ENCODE data around the gene SPTY2D1.
A peak's percentile ranks its signal among the peaks of the same experiment; 100 is the strongest.
"Not testable (repeated sequence)": the region's sequence is repeated elsewhere in the genome, so short reads cannot be mapped to it uniquely, and the experiment has no call there.

The SPTY2D1 gene

GRCh38 chr11:18650353-18650752 lies 16.2 kb upstream of the SPTY2D1 start:
- peaks cover 15% of the 10 kb centered on the region for H3K4me1 ChIP-seq (ENCODE audit: low read length)
- no peaks in the 10 kb centered on the region for H3K36me3 ChIP-seq (replicated peaks; ENCODE audit: low read depth, low read length)
- H3K4me3 ChIP-seq (ENCODE audit: low read length), result peak overlapping the region; percentile 75
- H3K9me3 ChIP-seq (ENCODE audit: insufficient read depth, low read length), result no peaks in the 10 kb centered on the region
- H3K4me2 ChIP-seq (ENCODE audit: low read length), result peak overlapping the region; percentile 67
- H3K79me2 ChIP-seq (ENCODE audit: low read length), result no peaks in the 10 kb centered on the region
- H3K9ac ChIP-seq (ENCODE audit: low read length), result no peak overlapping the region
- H3K27ac ChIP-seq (ENCODE audit: low read length), result no peak overlapping the region
- no peaks in the 10 kb centered on the region for H3K27me3 ChIP-seq (ENCODE audit: low read depth, low read length)
- TF ChIP-seq CTCF (IDR thresholded peaks at IDR 0.05; ENCODE audit: low read depth, low read length) (no peak), EZH2phosphoT487 (IDR thresholded peaks at IDR 0.05; ENCODE audit: low read depth) (no peak)
- no peaks in the 10 kb centered on the region for H4K20me1 ChIP-seq (ENCODE audit: insufficient read depth, low read length)
- no peak overlapping the region for H2AFZ ChIP-seq (ENCODE audit: low read depth, low read length)

GRCh38 chr11:18643034-18643433 lies 8.9 kb upstream of the SPTY2D1 start:
- not testable (repeated sequence) for H2AFZ ChIP-seq (ENCODE audit: low read depth, low read length); H3K27ac ChIP-seq (ENCODE audit: low read length); H3K79me2 ChIP-seq (ENCODE audit: low read length); H3K4me3 ChIP-seq (ENCODE audit: low read length); H3K9ac ChIP-seq (ENCODE audit: low read length); H3K4me1 ChIP-seq (ENCODE audit: low read length); H3K9me3 ChIP-seq (ENCODE audit: insufficient read depth, low read length); H3K36me3 ChIP-seq (replicated peaks; ENCODE audit: low read depth, low read length); H3K4me2 ChIP-seq (ENCODE audit: low read length); H4K20me1 ChIP-seq (ENCODE audit: insufficient read depth, low read length)
- H3K27me3 ChIP-seq (ENCODE audit: low read depth, low read length), result peaks cover 18% of the 10 kb centered on the region

GRCh38 chr11:18641677-18642076 lies 7.5 kb upstream of the SPTY2D1 start:
- Histone ChIP-seq H4K20me1 (ENCODE audit: insufficient read depth, low read length) (no peaks in the 10 kb centered on the region), H3K27ac (ENCODE audit: low read length) (no peak overlapping the region), H2AFZ (ENCODE audit: low read depth, low read length) (no peak overlapping the region), H3K27me3 (ENCODE audit: low read depth, low read length) (peaks cover 18% of the 10 kb centered on the region), H3K79me2 (ENCODE audit: low read length) (no peaks in the 10 kb centered on the region), H3K4me1 (ENCODE audit: low read length) (no peaks in the 10 kb centered on the region), H3K36me3 (replicated peaks; ENCODE audit: low read depth, low read length) (no peaks in the 10 kb centered on the region), H3K4me2 (ENCODE audit: low read length) (no peak overlapping the region), H3K9ac (ENCODE audit: low read length) (no peak overlapping the region; the same call in 1 of the 2 replicates), H3K9me3 (ENCODE audit: insufficient read depth, low read length) (no peaks in the 10 kb centered on the region), H3K4me3 (ENCODE audit: low read length) (no peak overlapping the region)
- no peak for TF ChIP-seq CTCF (IDR thresholded peaks at IDR 0.05; ENCODE audit: low read depth, low read length)
- TF ChIP-seq EZH2phosphoT487 (IDR thresholded peaks at IDR 0.05; ENCODE audit: low read depth), result no peak

- no peaks in the 10 kb centered on the region for H3K9me3 ChIP-seq (ENCODE audit: insufficient read depth, low read length)
- 0 out of 2 replicates have a peak overlapping the region, but pooled peaks have one; percentile 34 for H2AFZ ChIP-seq (ENCODE audit: low read depth, low read length)
- no peaks in the 10 kb centered on the region for H3K36me3 ChIP-seq (replicated peaks; ENCODE audit: low read depth, low read length)
- peaks cover 12% of the 10 kb centered on the region for H3K4me1 ChIP-seq (ENCODE audit: low read length)
- no peak for TF ChIP-seq CTCF (IDR thresholded peaks at IDR 0.05; ENCODE audit: low read depth, low read length)
- TF ChIP-seq EZH2phosphoT487 (IDR thresholded peaks at IDR 0.05; ENCODE audit: low read depth), result peak; percentile 60; the same call in 1 of the 2 replicates
- peak overlapping the region; percentile 95 for H3K4me3 ChIP-seq (ENCODE audit: low read length)
- H3K4me2 ChIP-seq (ENCODE audit: low read length), result peak overlapping the region; percentile 99
- H3K27me3 ChIP-seq (ENCODE audit: low read depth, low read length), result peaks cover 3% of the 10 kb centered on the region; the same call in 1 of the 2 replicates
- H4K20me1 ChIP-seq (ENCODE audit: insufficient read depth, low read length), result peaks cover 43% of the 10 kb centered on the region
- H3K27ac ChIP-seq (ENCODE audit: low read length), result peak overlapping the region; percentile 69
- peaks cover 38% of the 10 kb centered on the region for H3K79me2 ChIP-seq (ENCODE audit: low read length)
- H3K9ac ChIP-seq (ENCODE audit: low read length), result peak overlapping the region; percentile 79
Observed at GRCh38 chr11:18633256-18634139, 644 bp downstream of the SPTY2D1 start.

Measured in OCI-LY3 (cell line).